ENCODE results near the gene TMEM130.
"Not testable (repeated sequence)": the region's sequence is repeated elsewhere in the genome, so short reads cannot be mapped to it uniquely, and the experiment has no call there.

The TMEM130 gene

DNA sequence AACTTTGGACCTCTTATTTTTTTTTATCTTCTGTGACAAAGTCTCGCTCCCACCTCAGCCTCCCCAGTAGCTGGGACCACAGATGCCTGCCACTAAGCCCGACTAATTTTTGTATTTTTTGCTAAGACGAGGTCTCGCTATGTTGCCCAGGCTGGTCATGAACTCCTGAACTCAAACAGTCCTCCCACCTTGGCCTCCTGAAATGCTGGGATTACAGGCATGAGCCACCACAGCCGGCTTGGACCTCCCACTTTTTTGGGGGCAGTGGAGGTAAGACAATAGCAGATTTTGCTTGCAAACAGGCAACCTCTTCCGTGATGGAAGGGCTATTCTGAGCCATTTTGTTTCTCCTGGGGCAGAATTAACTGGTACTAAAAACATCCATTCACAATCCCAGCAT, 7.3 kb upstream of the TMEM130 start:
- DNase-seq (ENCODE audit: low spot score): no peak

DNA sequence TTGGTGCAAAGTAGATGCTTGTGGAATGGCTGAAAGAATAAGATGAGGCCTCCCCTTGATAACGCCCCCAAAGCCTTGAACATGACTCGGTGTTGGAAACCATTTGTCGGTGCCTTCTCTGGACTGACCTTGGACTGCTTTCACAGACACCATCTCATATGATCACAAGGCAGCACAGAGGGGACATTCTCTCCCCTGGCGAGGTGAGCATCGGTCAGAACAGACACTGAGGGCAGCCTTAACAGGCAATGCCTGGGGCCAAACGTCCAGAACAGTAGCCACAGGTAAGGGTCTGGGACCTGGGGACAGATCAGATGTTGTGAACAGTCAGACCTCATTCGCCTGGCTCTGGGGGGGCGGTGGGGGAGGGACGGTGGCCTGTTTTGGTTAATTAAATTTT, 5.7 kb upstream of the TMEM130 start:
- no peak for DNase-seq (ENCODE audit: low spot score)

DNA sequence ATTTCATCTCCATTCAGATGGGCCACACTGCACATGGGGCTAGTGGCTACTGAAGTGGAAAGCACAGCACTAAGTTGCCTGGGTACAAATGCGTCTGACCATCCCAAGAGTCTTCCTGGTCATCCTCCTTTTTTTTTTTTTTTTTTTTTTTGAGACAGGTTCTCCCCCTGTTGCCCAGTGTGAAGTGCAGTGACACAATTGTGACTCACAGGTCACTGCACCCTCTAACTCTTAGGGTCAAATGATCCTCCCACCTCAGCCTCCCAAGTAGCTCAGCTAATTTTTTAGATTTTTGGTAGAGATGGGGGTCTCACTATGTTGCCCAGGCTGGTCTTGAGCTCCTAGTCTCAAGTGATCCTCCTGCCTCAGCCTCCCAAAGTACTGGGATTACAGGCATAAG, 5.1 kb upstream of the TMEM130 start:
- no peak for DNase-seq (ENCODE audit: low spot score)

DNA sequence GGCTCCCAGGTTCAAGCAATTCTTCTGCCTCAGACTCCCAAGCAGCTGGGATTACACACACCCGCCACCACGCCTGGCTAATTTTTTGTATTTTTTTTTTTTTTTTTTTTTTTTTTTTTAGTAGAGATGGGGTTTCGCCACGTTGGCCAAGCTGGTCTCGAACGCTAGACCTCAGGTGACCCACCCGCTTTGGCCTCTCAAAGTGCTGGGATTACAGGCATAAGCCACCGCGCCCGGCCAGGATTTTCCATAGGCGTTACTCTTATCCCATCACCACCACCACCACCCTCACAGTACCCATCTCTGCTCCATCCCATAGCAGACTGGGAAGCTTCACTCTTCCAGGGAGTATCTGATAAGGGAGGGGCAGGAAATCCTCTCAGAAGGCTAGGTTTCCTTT, 3.8 kb upstream of the TMEM130 start:
- not testable (repeated sequence) for DNase-seq (ENCODE audit: low spot score)

DNA sequence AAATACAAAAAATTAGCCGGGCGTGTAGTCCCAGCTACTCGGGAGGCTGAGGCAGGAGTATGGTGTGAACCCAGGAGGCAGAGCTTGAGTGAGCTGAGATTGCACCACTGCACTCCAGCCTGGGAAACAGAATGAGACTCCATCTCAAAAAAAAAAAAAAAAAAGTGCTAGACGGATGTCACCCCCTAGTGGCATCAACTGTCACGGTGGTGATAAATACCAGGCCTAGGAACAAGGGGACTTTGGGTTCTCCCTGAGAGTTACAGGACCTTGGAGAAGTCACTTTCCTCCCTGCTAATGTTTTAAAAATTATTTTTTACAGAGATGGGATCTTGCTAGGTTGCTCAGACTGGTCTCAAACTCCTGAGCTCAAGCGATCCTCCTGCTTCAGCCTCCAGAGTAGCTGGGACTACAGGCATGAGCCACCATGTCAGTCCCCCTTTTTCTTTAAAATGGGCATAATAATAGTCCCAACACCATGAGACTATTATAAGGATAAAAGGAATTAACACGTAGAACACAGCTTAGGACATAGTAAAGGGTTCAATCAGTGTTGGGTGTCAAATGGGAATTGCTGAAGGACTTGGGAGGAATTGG, 2.6 kb upstream of the TMEM130 start:
- DNase-seq (ENCODE audit: low spot score): no peak

DNA sequence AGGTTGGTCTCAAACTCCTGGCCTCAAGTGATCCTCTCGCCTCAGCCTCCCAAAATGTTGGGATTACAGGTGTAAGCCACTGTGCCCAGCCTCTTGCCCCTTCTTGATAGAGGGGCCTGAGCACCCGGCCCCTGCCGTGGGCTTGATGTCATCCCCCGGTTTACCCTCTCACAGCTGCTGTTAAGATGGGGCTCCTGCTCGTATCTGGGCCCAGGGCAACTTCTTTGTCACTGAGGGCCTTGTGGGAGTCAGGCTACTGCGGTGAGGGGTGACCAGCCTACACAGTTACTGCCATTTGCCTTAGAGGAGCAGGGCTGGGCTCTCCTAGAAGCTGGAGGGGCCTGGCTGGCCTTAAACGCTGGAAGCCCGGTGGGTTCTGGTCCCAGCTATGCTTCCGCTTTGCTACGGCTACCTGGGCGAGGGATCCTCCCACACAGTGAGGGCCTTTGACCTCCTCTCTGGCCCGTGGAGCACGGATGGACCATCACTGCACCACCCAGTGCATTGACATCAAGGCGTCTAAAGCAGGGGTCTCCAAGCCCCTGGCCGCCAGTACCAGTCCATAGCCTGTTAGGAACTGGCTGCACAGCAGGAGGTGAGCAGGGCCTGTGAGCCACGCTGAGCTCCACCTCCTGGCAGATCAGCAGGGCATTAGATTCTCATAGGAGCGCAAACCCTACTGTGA, 1.1 kb upstream of the TMEM130 start:
- no peak for DNase-seq (ENCODE audit: low spot score)

DNA sequence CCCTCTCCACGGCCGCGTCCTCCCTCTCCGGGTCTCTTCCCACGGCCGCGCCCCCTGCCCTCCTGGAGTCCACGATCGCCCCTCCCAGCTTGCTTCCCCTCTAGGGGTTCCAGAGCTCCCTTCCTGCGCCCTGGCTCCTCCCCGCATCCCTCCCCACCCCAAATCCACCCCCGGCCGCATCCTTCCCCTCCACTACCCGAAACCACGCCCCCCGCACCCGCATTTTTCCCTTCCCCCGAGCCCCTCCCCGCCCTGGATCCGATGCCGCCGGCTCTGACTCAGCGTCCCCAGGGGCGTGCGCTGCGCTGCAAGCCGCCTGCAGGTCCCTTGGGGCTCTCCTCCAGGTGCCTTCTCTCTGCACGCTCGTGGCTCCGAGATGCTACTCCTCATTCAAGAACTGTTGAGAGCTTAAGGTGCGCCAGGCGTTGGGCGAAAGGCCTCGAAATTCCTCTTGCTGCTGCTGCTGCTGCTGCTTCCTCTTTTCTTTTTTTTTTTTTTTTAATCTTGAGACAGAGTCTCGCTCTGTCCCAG, 372 bp upstream of the TMEM130 start:
- peak; percentile 81 for DNase-seq (ENCODE audit: low spot score)

DNA sequence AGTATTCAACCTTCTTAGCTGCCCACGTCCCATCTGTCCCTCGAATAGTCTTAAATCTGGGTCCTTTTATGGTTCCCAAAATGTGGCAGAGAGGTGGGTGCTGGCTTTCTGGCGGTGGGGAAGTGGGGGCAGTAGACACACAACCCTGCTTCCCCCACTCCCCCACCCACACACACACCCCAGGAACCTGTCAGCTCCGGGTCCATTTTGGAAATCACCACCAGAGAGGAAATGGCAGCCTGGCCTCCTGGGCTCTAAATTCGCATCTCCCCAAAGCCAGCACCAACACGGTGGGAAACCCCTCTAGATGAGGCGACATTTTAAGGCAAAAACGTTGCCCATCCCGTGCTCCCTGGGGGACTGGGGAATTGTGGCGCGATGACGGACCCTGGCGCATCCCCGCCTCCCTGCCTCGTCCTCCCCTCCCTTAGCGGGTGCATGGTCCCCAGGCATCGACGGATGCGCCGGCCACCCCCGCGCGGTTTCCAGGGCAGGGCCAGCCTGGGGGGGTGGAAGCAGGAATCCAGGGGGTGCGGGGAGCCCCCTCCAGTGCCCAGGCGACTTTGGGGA, 702 bp downstream of the TMEM130 start:
- DNase-seq (ENCODE audit: low spot score): no peak

DNA sequence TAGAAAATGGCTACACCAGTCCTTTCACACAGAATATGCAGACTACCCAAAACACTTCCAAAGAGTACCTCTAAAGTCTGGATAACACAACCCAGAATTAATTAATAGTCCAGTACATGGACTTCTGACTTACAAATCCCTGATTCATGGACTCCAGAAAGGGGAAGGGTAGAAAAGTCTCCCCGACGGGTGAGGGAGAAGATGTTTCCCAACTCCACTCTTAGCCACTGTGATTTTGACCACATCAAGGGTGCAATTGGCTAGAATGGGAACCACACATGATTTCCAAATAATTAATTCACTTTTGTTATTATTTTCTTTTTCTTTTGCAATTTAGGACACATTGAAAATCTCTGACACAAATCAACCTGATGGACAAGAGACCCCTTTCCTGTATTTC, 1.4 kb downstream of the TMEM130 start:
- no peak for DNase-seq (ENCODE audit: low spot score)

- DNase-seq (ENCODE audit: low spot score): no peak
Observed at GRCh38 chr7:98866765-98867164, 3.0 kb downstream of the TMEM130 start.

DNA sequence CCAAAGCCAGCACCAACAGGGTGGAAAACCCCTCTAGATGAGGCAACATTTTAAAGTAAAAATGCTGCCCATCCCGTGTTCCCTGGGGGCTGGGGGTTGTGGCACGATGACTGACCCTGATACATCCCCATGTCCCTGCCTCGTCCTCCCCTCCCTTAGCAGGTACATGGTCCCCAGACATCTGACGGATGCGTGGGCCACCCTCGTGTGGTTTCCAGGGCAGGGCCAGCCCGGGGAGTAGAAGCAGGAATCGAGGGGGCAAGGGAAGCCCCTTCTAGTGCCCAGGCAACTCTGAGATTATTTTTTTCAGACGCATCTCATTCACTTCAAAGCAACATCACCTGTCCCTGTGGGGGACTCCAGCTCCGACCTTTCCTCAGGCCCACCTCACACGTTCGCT, 3.5 kb downstream of the TMEM130 start:
- DNase-seq (ENCODE audit: low spot score): no peak

GRCh38 chr7:98864731-98865453, 4.9 kb downstream of the TMEM130 start:
- DNase-seq (ENCODE audit: low spot score): no peak

DNA sequence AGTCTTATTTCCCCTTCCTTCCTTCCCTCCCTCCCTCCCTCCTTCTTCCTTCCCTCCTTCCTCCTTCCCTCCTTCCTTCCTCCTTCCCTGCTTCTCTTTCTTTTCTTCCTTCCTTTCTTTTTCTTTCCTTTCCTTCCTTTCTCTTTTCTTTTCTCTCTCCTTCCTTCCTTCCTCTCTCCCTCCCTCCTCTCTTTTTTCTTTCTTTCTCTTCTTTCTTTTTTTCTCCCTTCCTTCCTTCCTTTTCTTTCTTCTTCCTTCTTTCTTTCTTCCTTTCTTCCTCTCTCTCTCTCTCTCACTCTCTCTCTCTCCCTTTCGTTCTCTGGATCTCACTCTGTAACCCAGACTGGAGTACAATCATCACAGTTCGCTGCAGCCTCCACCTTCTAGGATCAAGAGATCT, 6.2 kb downstream of the TMEM130 start:
- DNase-seq (ENCODE audit: low spot score): no peak

DNA sequence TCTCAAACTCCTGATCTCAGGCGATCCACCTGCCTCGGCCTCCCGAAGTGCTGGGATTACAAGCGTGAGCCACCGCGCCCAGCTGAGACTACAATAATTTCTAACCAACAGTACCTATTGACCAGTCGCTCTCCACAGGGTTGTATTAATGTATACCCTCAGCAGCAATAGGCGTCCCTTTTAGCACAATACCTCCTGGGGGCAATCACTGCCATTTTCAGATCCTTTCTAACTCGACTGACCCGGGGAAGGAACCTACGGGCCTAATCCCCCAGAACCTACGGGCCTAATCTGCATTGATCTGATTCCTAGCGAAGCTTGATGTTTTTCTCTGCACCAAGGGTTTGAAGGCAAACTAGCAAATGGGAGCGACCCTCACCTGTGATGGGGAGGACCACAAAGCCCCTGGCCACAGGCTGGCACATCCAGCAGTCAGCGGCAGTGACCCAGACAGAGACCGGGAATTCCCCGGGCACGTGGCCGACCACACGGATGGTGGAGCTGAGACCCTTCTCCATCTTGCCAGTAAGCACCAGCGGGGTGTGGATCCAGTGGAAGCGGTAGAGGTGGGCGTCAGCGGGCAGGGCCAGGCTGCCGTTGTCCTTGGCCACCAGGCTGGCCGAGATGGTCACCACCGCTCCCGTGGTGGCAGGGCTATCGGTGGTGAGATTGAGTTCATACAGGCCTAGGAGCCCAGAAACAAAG, 6.9 kb downstream of the TMEM130 start:
- no peak for DNase-seq (ENCODE audit: low spot score)

GRCh38 chr7:98862203-98862602, 7.6 kb downstream of the TMEM130 start:
- no peak for DNase-seq (ENCODE audit: low spot score)

DNA sequence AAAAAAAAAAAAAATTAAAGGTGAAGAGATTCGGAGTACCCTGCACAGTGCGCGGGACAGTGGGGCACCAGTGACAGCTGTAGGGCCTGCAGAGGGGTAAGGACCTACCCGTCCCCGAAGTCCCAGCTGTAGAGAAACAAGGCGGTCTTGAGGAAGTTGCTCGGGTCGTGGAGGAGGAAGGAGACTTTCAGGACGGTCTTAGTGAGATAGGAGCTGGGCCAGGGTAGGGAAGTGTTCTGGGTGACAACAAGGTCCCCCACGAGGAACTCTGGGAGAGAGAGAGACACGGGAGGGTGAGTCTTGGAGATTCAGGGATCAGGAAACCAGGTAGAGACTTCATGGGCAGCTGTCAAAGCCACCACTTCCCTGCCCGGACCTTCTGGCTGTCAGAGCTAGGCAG, 9.7 kb downstream of the TMEM130 start:
- no peak for DNase-seq (ENCODE audit: low spot score)

GRCh38 chr7:98855610-98856422, 14.0 kb downstream of the TMEM130 start:
- no peak for DNase-seq (ENCODE audit: low spot score)

DNA sequence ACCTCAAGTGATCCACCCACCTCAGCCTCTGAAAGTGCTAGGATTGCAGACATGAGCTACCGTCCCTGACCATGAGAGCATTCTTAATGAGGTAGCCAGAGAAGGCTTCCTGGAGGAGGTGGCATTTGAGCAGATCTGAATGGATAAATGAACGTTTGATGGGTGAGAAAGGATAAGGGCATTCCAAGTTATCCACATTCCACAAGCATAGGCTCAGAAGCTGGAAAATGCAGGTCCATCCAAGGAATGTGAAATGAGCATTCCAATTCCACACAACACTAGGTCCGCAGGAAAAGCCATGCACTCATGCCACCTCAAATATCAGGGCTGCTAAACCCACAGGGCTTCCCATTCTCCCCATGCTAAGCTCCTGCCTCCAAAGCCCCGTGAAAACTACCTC, 17.0 kb downstream of the TMEM130 start:
- no peak for DNase-seq (ENCODE audit: low spot score)

- DNase-seq (ENCODE audit: low spot score): no peak
Observed at GRCh38 chr7:98848918-98849317, 20.9 kb downstream of the TMEM130 start.

DNA sequence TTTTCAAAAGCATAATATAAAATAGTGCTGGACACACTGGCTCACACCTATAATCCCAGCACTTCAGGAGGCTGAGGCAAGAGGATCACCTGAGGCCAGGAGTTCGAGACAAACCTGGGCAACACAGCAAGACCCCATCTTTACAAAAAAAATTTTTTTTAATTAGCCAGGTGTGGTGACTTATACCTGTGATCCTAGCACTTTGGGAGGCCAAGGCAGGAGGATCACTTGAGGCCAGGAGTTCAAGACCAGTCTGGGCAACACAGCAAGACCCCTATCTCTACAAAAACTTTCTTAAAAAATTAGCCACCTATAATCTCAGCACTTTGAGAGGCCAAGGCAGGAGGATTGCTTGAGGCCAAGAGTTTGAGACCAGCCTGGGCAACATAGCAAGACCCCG, 27.3 kb downstream of the TMEM130 start:
- DNase-seq (ENCODE audit: low spot score): not testable (repeated sequence)

All from putamen (tissue), 1 donor.